Amniotic epithelial cell (primary cell): ENCODE measurements around the gene ZNF236.
"Not testable (repeated sequence)": the region's sequence is repeated elsewhere in the genome, so short reads cannot be mapped to it uniquely, and the experiment has no call there.

ENCODE experiments used
- DNase-seq: peaks from one replicate; pipeline ENCODE4 v3.0.0-alpha.2; 2010; ENCODE audit warnings: low read depth

ZNF236 gene

DNA sequence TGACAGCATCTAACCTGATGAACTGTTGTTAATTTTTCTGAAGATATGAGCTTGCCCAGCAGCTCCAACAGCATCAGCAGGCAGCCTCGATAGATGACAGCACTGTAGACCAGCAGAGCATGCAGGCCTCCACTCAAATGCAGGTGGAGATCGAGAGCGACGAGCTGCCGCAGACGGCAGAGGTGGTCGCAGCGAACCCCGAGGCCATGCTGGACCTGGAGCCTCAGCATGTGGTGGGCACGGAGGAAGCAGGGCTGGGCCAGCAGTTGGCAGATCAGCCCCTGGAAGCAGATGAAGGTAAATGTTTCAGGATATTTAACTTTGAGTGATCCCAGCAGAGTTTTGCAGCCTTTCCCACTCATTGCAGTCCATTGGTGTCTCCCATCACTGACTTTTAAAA lies 85.9 kb downstream of the ZNF236 start:
- no peak for DNase-seq

GRCh38 chr18:76909439-76909838 lies 87.1 kb downstream of the ZNF236 start:
- DNase-seq, result peak; percentile 5

DNA sequence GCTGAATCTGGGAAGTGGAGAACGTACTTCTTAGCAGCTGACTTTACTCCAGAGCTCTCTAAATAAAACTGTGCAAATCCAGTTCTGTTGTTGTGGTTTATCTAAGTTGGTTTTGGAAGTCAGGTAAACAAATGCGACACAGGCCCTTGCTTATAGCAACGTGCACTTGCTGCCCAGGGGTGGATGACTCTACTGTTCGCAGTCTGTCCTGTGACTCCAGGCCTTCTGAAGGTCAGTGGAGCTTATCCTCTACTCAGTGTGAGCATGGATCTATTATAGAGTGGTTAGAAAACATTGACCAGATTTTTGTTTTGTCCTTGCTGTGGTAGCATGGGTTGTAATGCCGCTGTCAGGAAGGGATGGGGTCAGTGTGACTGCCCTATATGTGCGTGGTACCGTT lies 89.1 kb downstream of the ZNF236 start:
- no peak for DNase-seq

- no peak for DNase-seq
Measured at GRCh38 chr18:76913583-76913982, 91.2 kb downstream of the ZNF236 start.

GRCh38 chr18:76914314-76914713 lies 92.0 kb downstream of the ZNF236 start:
- DNase-seq, result no peak

GRCh38 chr18:76914796-76915195 lies 92.4 kb downstream of the ZNF236 start:
- DNase-seq, result no peak

GRCh38 chr18:76915456-76915855 lies 93.1 kb downstream of the ZNF236 start:
- no peak for DNase-seq

DNA sequence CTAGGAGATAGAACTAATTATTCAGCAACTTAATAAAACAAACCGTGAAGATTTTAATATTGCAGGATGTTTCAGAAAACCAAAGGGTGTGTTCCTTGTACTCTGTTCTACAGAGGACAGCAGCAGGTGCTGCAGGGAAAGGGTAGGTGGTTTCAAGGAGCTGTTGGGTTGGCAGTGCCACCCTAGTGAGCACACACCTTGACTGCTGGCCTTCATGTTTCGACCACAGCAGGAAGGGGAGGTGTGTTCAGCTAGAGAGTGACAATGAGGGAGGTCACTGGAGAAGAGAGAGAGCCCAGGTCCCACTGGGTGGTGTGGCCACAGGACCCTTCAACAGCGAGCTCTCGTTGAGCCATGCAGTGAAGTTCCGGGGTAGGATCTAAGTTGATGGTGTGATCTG lies 98.6 kb downstream of the ZNF236 start:
- DNase-seq, result no peak

GRCh38 chr18:76922107-76922506 lies 99.8 kb downstream of the ZNF236 start:
- peak; percentile 24 for DNase-seq

GRCh38 chr18:76923485-76924085 lies 101.2 kb downstream of the ZNF236 start:
- peak; percentile 20 for DNase-seq

GRCh38 chr18:76925501-76925900 lies 103.1 kb downstream of the ZNF236 start:
- DNase-seq, result no peak

- DNase-seq, result no peak
Measured at GRCh38 chr18:76927223-76927725, 104.9 kb downstream of the ZNF236 start.

GRCh38 chr18:76928179-76928868 lies 106.0 kb downstream of the ZNF236 start:
- DNase-seq, result no peak

GRCh38 chr18:76931171-76931570 lies 108.8 kb downstream of the ZNF236 start:
- DNase-seq, result no peak

- peak; percentile 89 for DNase-seq
Measured at GRCh38 chr18:76932026-76932819, 109.9 kb downstream of the ZNF236 start.

DNA sequence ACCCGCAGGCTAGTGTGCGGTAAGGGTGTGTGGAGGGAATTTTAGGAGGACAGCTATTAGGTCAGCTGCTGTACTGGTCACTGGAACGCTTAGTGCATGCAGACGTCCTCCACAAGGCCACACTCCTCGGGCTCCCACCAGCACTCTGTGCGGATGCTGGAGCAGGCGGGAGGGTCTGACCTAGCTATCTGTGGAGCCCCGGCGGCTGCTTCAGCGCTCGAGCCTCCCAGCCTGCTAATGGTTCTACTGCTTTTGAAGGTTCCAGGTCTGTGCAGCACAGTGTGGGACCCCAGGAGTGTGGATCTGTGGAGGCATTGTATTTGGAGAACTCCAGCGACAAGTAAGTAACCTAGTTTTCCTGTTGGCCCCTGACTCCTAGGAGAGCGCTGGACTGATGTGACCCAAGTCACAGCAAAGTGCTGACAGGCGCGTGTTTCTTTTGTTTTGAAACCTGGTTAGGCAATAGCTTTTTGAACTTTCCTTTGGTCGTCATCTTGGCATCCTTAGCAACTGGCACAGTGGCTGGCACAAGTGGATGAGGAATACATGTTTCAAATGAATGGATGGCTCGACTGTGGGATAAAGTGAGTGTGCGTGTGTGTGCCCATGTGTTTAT lies 113.5 kb downstream of the ZNF236 start:
- DNase-seq, result no peak

- no peak for DNase-seq
Measured at GRCh38 chr18:76936877-76937276, 114.5 kb downstream of the ZNF236 start.

- DNase-seq, result no peak
Measured at GRCh38 chr18:76937597-76937996, 115.2 kb downstream of the ZNF236 start.

GRCh38 chr18:76938619-76939018 lies 116.3 kb downstream of the ZNF236 start:
- DNase-seq, result no peak

DNA sequence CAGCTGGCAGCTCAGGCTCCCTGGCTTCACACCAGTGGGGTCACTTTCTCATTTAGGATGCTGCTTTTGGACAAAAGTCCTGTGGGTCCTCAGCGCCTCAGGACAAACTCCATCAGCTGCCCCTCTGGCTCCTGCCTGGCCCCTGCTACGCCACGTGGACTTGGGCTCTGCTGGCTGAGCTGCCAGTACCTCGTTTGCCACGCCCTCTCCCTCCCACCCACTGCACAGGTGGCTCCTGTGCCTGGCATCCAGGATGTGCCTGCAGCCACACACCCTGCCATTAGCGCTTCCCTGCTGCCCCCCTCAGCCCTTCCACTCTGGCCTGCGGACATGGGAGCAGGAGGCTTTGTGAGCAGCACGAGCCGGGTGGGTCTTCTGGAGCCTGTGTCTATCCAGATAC lies 118.9 kb downstream of the ZNF236 start:
- DNase-seq, result no peak

- DNase-seq, result peak; percentile 87
Measured at GRCh38 chr18:76943542-76944339, 121.4 kb downstream of the ZNF236 start.

DNA sequence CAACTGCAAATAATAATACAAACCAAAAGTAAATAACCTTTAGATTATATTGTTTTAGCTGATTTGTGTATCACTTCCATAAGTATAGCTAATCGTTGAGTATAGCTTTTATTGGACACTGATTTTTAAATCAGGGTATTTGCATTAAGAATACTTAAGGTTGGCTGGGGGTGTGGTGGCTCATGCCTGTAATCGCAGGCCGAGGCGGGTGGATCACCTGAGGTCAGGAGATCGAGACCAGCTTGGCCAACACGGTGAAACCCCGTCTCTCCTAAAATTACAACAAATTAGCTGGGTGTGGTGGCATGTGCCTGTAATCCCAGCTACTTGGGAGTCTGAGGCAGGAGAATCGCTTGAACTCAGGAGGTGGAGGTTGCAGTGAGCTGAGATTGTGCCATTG lies 122.0 kb downstream of the ZNF236 start:
- DNase-seq, result not testable (repeated sequence)
